ENCODE data around the gene DHRS2. TPM values are rescaled to one million over a fixed set of nuclear protein-coding genes. Genes with fewer than 3 reads are reported as not detected.

The DHRS2 gene
- polyA plus RNA-seq, 1 of the 3 experiments (the other 2 are of a cell fraction): 1.2 TPM

DNA sequence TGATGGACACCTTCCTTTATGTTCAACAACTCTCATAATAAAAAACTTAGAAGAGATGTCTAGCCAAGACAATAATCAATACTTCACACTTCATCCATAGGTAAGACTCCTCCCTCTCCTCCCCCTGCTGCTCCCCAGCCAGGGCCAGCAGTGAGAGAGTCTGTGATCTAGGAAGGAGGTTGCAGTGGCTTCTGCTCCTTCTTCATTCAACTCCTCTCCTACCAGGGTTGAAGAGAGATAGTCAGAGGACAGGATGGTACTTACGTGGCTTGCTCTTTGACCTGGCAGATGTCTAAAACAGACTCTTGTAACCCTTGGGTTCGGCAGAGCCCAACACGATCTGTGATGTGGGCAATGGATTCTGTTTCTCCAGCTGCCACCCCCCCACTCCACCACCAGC is 31.0 kb downstream of the DHRS2 start:
- WGBS (ENCODE audit: low lambda C conversion rate): 43% methylated on average over 3 of the region's 3 CpGs
- Histone ChIP-seq H4K20me1 (ENCODE audit: insufficient read depth) (no peaks in the 10 kb centered on the region), H3K4me2 (no peak overlapping the region), H3K27me3 (ENCODE audit: insufficient read depth) (no peaks in the 10 kb centered on the region; the same call in 1 of the 2 replicates), H3K4me3 (ENCODE audit: low read depth in 2 of 2, low read length in 1 of 2) (no peak overlapping the region), H3K4me1 (ENCODE audit: control insufficient read depth in 1 of 2, insufficient read depth in 2 of 2, low read depth in 1 of 2, low read length in 1 of 2) (no peaks in the 10 kb centered on the region), H3K9me2 (no peaks in the 10 kb centered on the region), H3K9ac (no peak overlapping the region), H2AFZ (ENCODE audit: low read depth) (no peak overlapping the region), H3F3A (replicated peaks; ENCODE audit: insufficient read depth) (no peaks in the 10 kb centered on the region), H3K36me3 (replicated peaks in 1 of 2; ENCODE audit: control insufficient read depth in 1 of 2, insufficient read depth in 2 of 2, low read length in 1 of 2) (no peaks in the 10 kb centered on the region), H3K79me2 (ENCODE audit: insufficient read depth) (no peaks in the 10 kb centered on the region), H3K27ac (ENCODE audit: low read depth in 2 of 2, low read length in 1 of 2) (no peak overlapping the region), H3K9me3 (no peaks in the 10 kb centered on the region)
- CTCF ChIA-PET: interaction anchor here (0.5 to 2.5 kb wide), 6 partner anchors 17 to 244 kb away, joined by 3 to 10 read pairs (median 8); no protein-coding TSS in a partner anchor
- POLR2A ChIA-PET: no interaction called here
- DNase-seq: no peak
- no peak for TF ChIP-seq GABPA (IDR thresholded peaks at IDR 0.05; ENCODE audit: low read depth)
- no peak for TF ChIP-seq RAD21 (IDR thresholded peaks at IDR 0.05; ENCODE audit: low read length)
- no peak for TF ChIP-seq CHD2 (IDR thresholded peaks at IDR 0.05; ENCODE audit: low read length, partially characterized antibody)
- TF ChIP-seq, protein P1, sequence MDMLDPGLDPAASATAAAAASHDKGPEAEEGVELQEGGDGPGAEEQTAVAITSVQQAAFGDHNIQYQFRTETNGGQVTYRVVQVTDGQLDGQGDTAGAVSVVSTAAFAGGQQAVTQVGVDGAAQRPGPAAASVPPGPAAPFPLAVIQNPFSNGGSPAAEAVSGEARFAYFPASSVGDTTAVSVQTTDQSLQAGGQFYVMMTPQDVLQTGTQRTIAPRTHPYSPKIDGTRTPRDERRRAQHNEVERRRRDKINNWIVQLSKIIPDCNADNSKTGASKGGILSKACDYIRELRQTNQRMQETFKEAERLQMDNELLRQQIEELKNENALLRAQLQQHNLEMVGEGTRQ (IDR thresholded peaks at IDR 0.05; ENCODE audit: borderline replicate concordance, low read depth, low read length): no peak

DNA sequence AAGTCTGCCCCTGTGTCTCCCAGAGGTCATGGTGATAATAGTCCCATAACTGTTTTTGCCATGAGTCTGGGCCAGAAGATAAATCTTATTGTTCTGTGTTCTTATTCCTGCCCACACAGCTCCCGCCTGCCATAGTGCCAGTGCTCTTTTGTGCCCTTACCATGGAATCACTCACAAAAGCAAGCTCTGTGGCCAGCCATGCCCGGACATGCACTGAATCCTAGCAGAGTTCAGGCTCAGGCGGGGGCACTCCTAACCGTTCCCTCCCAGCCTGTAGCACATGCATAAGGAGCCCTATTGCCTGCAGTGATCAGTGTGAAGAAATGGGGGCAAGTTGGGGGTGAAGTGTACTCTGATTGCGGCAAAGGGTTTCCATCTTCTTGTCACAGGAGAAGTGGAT is 33.3 kb downstream of the DHRS2 start:
- no peak overlapping the region for H3K4me3 ChIP-seq (ENCODE audit: low read depth in 2 of 2, low read length in 1 of 2)
- no peaks in the 10 kb centered on the region for H4K20me1 ChIP-seq (ENCODE audit: insufficient read depth)
- no peaks in the 10 kb centered on the region for H3F3A ChIP-seq (replicated peaks; ENCODE audit: insufficient read depth)
- no peaks in the 10 kb centered on the region; the same call in 1 of the 2 replicates for H3K27me3 ChIP-seq (ENCODE audit: insufficient read depth)
- ChIA-PET CTCF (interaction anchor here (1.2 to 2.0 kb wide), 2 partner anchors 37 to 80 kb away, joined by 5 to 6 read pairs; no protein-coding TSS in a partner anchor), POLR2A (no interaction called here)
- no peaks in the 10 kb centered on the region for H3K9me2 ChIP-seq
- H3K9ac ChIP-seq: no peak overlapping the region
- DNase-seq: no peak
- TF ChIP-seq FOXJ3 (CRISPR knock-in tag; IDR thresholded peaks at IDR 0.05): no peak
- TF ChIP-seq RAD21 (IDR thresholded peaks at IDR 0.05; ENCODE audit: low read length): no peak
- TF ChIP-seq, protein P2, sequence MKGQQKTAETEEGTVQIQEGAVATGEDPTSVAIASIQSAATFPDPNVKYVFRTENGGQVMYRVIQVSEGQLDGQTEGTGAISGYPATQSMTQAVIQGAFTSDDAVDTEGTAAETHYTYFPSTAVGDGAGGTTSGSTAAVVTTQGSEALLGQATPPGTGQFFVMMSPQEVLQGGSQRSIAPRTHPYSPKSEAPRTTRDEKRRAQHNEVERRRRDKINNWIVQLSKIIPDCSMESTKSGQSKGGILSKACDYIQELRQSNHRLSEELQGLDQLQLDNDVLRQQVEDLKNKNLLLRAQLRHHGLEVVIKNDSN (IDR thresholded peaks at IDR 0.05; ENCODE audit: borderline replicate concordance, low read depth): no peak
- no peak for TF ChIP-seq YY1 (IDR thresholded peaks at IDR 0.05; ENCODE audit: low read depth)
- TF ChIP-seq TCF12 (IDR thresholded peaks at IDR 0.05): no peak
- TF ChIP-seq, protein P3, sequence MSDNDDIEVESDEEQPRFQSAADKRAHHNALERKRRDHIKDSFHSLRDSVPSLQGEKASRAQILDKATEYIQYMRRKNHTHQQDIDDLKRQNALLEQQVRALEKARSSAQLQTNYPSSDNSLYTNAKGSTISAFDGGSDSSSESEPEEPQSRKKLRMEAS (IDR thresholded peaks at IDR 0.05; ENCODE audit: low read depth): no peak
- H2AFZ ChIP-seq (ENCODE audit: low read depth): no peak overlapping the region
- 40% methylated on average over 5 of the region's 5 CpGs for WGBS (ENCODE audit: low lambda C conversion rate)
- H3K4me2 ChIP-seq: no peak overlapping the region
- H3K79me2 ChIP-seq (ENCODE audit: insufficient read depth): no peaks in the 10 kb centered on the region
- H3K36me3 ChIP-seq (replicated peaks in 1 of 2; ENCODE audit: control insufficient read depth in 1 of 2, insufficient read depth in 2 of 2, low read length in 1 of 2): no peaks in the 10 kb centered on the region
- no peaks in the 10 kb centered on the region for H3K4me1 ChIP-seq (ENCODE audit: control insufficient read depth in 1 of 2, insufficient read depth in 2 of 2, low read depth in 1 of 2, low read length in 1 of 2)
- H3K9me3 ChIP-seq: no peaks in the 10 kb centered on the region
- no peak overlapping the region for H3K27ac ChIP-seq (ENCODE audit: low read depth in 2 of 2, low read length in 1 of 2)

DNA sequence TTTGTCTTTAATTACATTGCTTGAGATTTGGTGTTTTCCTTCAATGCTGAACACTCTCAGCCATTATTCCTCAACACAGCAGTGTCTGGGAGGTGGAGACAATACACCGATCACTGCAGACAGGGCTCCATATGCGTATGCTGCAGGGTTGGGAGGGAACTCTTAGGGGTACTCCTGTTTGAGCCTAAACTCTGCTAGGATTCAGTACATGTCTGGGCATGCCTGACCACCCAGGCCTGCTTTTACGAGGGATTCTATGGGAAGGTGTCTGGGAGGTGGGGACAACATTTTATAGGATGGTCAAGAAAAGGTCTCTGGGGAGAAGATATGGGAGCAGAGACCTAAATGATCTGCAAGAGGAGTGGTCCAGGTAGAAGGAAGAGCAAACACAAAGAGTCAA is 34.3 kb downstream of the DHRS2 start:
- H3K4me3 ChIP-seq (ENCODE audit: low read depth in 2 of 2, low read length in 1 of 2): no peak overlapping the region
- H3K9me2 ChIP-seq: no peaks in the 10 kb centered on the region
- H3K27ac ChIP-seq (ENCODE audit: low read depth in 2 of 2, low read length in 1 of 2): no peak overlapping the region
- no peak overlapping the region for H2AFZ ChIP-seq (ENCODE audit: low read depth)
- no peaks in the 10 kb centered on the region for H3K36me3 ChIP-seq (replicated peaks in 1 of 2; ENCODE audit: control insufficient read depth in 1 of 2, insufficient read depth in 2 of 2, low read length in 1 of 2)
- H3K4me2 ChIP-seq: no peak overlapping the region
- WGBS (ENCODE audit: low lambda C conversion rate): 54% methylated on average over 3 of the region's 3 CpGs
- H3K4me1 ChIP-seq (ENCODE audit: control insufficient read depth in 1 of 2, insufficient read depth in 2 of 2, low read depth in 1 of 2, low read length in 1 of 2): no peaks in the 10 kb centered on the region
- no peak for DNase-seq
- no peaks in the 10 kb centered on the region for H3F3A ChIP-seq (replicated peaks; ENCODE audit: insufficient read depth)
- H4K20me1 ChIP-seq (ENCODE audit: insufficient read depth): no peaks in the 10 kb centered on the region
- H3K27me3 ChIP-seq (ENCODE audit: insufficient read depth): no peaks in the 10 kb centered on the region; the same call in 1 of the 2 replicates
- H3K9me3 ChIP-seq: no peaks in the 10 kb centered on the region
- POLR2A ChIA-PET: no interaction called here
- TF ChIP-seq TEAD4 (IDR thresholded peaks at IDR 0.05; ENCODE audit: borderline replicate concordance, insufficient read depth) (no peak), MXI1 (IDR thresholded peaks at IDR 0.05; ENCODE audit: low read depth, low read length) (no peak), FOXM1 (IDR thresholded peaks at IDR 0.05; ENCODE audit: low read depth) (no peak), GATA2 (CRISPR knock-in tag; IDR thresholded peaks at IDR 0.05) (no peak), RCOR1 (IDR thresholded peaks at IDR 0.05; ENCODE audit: low read length) (no peak), NRF1 (IDR thresholded peaks at IDR 0.05; ENCODE audit: low read depth, low read length) (no peak), CHD2 (IDR thresholded peaks at IDR 0.05; ENCODE audit: low read length, partially characterized antibody) (no peak), GABPA (IDR thresholded peaks at IDR 0.05; ENCODE audit: low read depth) (no peak), POLR2AphosphoS5 (IDR thresholded peaks at IDR 0.05; ENCODE audit: low read depth, low read length) (no peak), TAF1 (IDR thresholded peaks at IDR 0.05; ENCODE audit: borderline replicate concordance, low read depth, low read length) (no peak)
- TF ChIP-seq, protein P1 (IDR thresholded peaks at IDR 0.05; ENCODE audit: borderline replicate concordance, low read depth, low read length): no peak
- TF ChIP-seq, protein P3 (IDR thresholded peaks at IDR 0.05; ENCODE audit: low read depth): no peak
- H3K9ac ChIP-seq: no peak overlapping the region
- H3K79me2 ChIP-seq (ENCODE audit: insufficient read depth): no peaks in the 10 kb centered on the region
- CTCF ChIA-PET: no interaction called here

All from SK-N-SH (cell line).